Activated CD4-positive, CD25-positive, alpha-beta regulatory T cell treated with anti-CD3 and anti-CD28 coated beads, Interleukin-2, amount 50 U/mL, for 72 hours (primary cell): ENCODE data around the gene KLHDC9.

ENCODE experiments used
- DNase-seq: peaks from one replicate; pipeline ENCODE4 v3.0.0; 2021

The KLHDC9 gene

GRCh38 chr1:161079436-161080110 lies 18.6 kb upstream of the KLHDC9 start:
- DNase-seq, result no peak

DNA sequence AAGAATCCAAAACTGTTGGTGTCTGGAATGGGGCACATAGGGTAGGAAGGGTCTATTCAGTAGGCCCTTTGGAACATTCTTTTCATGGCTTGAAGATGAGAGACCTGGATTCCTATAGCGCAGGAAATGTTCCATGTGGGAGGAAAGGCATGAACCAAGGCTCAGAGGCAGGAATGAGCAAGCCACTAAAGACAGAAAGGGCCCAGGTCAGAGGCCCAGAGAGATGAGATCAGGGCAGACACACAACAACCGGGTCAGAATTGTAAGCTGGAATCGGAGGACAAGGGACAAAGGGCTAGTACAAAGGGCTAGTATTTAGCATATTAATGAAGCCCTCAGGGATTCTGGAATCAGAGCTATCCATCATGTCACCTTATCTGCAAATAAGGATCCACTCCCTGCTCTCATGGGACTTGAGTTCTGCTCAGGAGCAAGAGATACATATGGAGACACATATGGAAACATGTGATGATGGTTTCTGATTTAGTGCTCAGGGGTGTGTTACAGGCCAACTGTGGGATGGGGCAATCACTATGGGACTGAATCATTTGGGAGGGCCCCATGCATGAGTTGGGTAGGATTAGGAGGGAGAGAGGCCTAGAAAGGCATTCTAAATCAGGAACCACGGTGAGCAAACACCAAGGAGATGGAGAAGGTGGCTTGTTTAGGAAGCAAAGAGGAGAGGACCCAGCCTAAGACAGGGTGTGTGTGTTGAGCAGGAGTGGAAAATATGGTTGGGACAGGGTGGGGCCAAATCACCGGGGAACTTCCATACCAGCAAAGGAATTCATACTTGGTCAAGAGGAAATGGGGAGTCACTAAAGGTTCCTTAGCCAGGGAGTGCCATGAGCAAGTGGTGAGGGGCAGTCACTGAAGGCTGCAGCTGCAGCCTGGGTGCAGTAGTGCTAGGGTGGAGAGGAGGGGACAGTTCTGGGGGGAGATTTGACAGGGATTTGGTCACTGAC lies 17.4 kb upstream of the KLHDC9 start:
- no peak for DNase-seq

DNA sequence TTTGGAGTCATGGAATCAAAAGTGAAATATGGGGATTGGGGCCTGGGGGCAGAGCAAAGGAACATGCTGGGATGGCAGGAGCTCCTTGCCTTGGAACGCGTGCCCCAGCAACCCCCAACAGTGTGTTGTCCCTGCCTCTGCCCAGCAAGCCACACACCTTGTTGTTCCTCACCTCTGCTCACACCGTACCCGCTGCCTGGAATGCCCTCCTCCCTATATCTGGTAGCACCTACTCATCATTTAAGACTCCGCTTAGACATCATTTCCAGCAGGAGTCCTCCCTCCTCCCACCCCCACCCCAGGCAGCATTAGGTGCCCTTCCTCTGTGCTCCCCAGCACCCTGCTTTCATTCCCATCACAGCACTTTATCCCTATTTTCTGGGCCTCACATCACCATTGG lies 16.6 kb upstream of the KLHDC9 start:
- no peak for DNase-seq

- DNase-seq, result no peak
Measured at GRCh38 chr1:161082483-161082882, 15.7 kb upstream of the KLHDC9 start.

DNA sequence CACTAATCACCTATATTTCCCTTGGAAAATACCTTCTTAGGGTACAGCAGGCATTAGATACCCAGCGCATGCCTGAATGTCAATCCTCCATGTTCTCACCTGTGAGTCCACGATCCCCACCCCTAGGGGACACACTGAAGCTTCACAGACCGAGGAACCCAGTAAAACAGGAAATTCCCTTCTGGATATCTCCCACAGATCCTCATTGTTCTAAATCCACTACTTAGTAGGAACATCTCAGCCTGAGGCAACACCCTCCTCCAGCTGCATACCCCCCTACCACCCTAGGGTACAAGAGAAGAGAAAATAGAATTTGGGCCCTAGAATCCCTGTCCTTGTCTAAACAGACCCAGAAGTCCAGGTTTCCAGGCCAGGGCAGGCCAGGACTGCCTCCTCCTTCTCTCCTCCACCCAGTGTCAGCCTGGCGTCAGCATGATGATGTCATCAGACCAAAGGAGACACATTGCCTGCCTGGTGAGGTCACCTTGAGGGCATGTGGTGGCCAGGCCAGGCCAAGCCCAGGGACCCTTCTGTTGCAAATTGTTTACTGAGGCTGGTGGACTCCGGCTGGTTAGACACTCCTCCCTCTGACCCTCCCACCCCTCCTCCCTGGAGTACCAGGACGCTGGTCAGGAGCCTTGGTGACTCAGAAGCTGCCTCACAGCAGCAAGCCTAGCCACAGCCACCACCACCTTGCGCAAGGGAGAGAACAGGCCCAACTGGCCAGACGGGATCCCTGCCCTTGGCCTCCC lies 15.0 kb upstream of the KLHDC9 start:
- DNase-seq, result no peak

DNA sequence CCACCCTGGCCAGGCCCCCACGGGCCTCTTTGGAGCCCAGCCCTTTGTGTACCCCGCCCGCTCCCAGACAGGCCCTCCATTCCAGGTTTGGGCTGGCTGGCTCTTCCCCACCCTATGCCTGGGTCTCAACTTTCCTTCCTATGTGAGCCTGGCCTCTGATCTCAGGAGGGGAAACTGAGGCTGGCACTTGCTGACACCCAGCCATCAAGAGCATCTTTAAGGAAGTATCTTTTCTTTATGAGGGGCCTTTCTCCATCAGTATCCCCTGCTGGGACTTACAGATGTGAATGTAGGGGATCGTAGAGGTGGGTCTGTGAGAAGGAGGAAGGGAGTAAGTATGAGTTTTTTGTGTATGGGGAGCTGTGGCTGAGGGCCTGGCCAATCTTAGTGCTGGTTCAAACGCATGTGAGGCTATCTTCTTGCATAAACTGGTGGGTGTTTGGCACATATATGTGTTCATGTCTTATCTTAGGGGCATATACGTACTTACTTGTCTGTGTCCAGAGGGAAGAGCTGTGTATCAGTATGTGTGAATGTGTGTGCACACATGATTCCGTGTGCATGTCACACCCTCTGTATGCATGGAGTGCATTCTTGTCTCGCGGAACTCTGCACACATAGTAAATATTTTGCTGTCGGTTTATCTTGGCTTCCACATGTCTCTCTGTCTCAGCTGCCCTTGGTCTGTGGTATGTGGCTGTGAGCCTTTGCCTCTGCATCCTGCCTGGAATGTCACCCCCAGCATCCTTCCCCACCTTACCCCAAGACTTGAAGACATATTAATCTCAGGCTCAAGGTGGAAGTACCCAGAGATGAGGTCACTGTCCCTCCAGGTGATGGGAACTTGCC lies 14.2 kb upstream of the KLHDC9 start:
- DNase-seq, result no peak

DNA sequence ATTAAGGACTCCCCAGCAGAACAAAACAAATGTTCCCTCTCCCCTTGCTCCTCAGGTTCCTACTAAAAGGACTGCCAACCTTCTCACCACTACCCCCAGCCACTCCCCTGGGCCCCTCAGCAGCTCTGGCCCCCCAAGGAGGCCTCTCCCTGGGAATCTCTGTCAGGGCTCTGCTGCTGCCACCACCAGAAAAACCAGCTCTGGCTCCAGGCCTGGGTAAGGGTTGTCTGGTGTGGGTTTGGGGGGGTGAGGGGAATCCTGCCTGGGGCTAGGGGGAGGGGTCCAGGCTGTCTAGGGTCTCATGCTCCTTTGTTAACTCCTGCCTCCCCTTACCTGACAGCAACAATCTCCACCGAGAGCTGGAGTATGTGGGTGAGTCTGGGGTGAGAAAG lies 13.6 kb upstream of the KLHDC9 start:
- no peak for DNase-seq

DNA sequence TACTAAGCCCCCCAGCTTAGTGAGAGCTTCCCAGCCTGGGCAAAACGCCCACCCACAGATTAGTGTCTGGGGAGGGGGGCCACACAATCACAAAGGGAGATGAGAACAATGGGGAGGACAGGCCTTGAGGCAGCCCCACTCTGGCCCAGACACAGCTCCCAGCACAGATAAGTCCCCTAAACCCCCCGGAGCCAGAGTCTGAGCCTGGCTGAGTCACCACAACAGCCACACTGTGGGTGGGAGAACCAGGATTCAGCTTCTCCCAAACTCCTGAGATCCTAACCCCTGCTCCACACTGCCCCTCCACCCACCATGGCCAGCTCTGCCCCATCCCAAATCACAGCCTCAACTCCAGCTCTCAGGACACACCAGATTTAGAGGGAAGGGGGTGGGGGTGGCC lies 13.0 kb upstream of the KLHDC9 start:
- no peak for DNase-seq

GRCh38 chr1:161086457-161086856 lies 11.7 kb upstream of the KLHDC9 start:
- DNase-seq, result no peak

DNA sequence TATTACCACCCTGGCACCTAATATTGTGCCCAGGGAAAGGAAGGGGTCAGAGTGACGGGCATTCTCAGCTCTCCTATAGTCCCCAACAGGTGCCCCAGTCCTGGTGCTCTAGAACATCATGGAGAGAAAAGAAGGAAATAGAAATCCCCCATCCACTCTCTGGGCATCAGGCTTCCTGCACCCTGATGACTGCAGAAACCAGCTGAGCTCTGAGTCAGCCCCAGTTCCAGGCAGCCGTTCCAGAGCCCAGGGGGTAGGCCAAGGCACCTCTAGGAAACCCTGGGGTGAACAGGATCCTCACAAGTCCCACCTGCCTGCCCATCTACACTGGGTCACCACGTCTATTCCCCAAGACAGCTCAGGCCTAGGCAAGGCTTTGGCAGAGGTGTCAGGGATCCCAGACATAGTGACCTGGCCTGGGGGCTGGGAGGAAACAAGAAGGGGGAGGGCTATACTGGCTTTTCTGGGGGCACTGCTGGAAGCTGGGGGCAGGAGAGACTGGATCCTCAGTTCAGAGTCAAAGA lies 9.5 kb upstream of the KLHDC9 start:
- no peak for DNase-seq

DNA sequence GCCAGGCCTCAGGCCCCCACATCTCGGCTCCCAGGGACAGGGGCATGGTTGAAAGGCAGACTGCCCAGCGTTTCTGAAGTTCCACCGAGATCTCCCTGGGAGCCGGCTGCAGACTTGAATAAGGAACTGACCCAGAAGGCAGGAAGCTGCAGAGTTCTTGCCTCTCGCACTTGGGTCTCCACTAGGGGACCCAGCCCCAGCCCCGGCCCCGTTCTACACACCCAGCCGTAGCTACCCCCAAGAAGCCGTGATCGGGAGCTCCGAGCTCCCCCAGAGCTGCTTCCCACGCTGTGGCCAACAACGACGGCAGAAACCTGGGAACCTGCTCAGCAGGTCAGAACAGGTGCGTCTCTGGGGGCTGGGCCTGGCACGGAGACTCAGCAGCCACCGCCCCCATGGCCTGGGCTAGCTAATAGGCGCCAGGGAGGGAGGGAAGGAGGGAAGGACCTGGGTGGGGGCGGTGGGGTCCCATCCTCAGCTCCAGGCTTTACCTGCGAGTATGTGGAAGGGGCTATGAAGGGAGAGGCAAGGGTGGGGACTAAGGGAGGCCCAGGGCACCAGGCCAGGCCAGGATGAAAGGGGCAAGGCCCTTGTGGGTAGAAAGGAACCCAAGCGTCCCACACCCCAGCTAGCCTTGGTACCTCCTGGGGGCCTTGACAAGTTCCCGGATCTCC lies 8.8 kb upstream of the KLHDC9 start, which contains the start of gene NECTIN4:
NECTIN4 (minus strand) TSS at position 308 of the 674 bp plus-strand sequence; CDS start at position 46, 262 bp downstream.
- no peak for DNase-seq

DNA sequence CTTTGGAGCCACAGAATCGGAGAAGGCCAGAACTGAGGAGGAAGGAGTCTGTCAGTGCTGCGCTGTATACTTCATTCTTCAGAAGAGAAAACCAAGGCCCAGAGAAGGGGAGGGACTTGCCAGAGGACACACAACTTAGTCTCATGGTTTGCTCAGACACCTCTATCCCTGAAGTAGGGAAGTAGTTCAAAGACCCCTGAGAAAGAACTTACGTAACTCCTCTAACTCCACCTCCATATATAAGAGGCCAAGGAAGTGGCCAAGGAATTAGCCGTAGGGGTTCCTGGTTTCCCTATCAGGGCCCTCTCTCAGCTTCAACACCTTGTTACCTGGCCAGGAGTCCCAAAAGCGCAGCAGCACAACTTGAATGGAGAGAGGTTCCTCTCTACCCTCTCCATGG lies 8.2 kb upstream of the KLHDC9 start:
- no peak for DNase-seq

DNA sequence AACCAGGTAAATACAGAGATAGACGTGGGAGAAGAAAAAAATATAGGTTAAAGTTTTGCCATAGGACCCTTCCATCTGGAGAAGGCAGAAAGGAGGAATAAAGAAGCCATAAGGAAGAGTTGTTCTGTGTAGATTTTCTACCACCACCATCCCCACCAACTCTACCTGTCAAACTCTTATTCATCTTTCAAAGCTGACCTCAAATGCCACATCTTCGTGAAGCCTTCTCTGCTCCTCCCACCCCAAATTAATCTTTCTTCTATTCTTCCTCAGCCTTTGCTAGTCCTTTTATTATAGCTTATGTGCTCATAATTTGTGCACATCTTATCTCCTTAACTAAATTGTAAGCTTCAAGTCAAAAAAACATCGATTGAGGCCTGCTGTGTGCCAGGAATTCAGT lies 7.5 kb upstream of the KLHDC9 start:
- no peak for DNase-seq

DNA sequence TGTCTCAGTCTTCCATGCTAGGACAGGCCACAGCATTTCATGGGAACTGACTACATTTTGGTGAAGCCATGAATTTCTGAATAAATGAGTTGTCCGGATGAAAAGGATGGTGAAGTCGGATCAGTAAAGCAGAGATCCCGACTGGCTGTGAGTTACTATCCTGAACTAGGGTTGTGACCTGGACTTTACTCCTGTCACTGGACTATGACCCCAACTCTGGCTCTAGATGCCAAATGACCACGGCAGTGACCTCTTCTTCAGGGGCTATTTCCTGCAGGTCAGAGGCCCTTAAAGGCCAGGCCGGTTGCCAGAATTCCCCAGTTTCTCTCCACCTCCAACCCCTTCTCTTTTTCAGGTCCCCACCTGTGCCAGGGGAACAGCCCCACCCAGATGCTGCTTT lies 7.1 kb upstream of the KLHDC9 start:
- DNase-seq, result no peak

GRCh38 chr1:161091796-161092507 lies 6.2 kb upstream of the KLHDC9 start:
- DNase-seq, result no peak

DNA sequence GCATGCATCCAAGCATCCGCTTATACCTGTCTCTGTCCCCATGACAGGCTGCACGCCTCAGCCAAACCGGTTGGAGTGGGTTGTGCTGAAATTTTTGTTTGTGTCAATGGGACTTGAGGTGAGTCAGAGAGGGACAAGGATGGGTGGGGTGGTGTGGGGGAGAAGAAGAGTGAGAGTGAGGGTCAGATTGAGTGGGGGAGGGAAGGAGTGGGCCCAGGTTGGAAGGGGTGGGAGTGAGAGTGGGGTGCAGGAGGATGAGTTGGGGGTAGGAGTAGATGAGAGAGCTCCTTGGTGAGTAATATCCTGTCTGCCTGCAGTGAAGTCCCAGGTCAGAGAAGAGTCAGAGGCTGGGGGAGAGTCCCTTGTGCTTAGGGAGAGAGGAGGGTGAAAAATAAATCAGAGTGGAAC lies 5.5 kb upstream of the KLHDC9 start:
- DNase-seq, result no peak

GRCh38 chr1:161094481-161094880 lies 3.7 kb upstream of the KLHDC9 start:
- DNase-seq, result no peak

GRCh38 chr1:161095230-161095629 lies 2.9 kb upstream of the KLHDC9 start:
- no peak for DNase-seq

- DNase-seq, result no peak
Measured at GRCh38 chr1:161096015-161096414, 2.1 kb upstream of the KLHDC9 start.

DNA sequence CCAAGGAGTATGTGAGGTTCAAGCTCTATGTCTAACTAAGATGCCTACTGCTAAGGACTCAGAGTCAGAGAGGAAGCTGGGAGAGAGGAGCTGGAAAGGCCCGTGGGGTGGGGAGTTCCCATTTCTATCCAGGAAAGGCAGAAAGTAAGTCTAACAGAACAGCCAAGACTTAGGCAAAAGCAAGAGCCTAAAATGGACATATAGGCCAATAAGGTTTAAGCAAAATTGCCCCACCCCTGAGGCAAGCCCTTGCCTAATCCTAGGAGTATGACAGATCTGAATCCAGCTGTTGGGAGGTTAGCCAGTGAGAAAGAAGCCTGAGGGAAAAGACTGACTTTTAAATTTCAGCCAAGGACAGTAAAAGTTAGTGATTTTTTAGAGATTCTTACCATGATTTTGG lies 1.6 kb upstream of the KLHDC9 start:
- DNase-seq, result no peak
